Endothelial cell of umbilical vein (primary cell): ENCODE results near the gene RRAGD. TPM values are rescaled to one million over a fixed set of nuclear protein-coding genes. Genes with fewer than 3 reads are reported as not detected.

Source experiments
- BruUV-seq: library from RNA; stranded (reverse); fragments of 400-500 nt; replicated peaks from 2 replicates; lab custom pipeline; 2021; lab: Mats Ljungman, UMichigan
- CTCF ChIA-PET: fragments of 300-600, 350-600 bp; sonication (Branson Sonifier 250); formaldehyde crosslinking; loops from one replicate; lab custom pipeline; 2021; ENCODE audit warnings: antibody characterized with exemption, inconsistent platforms; lab: Charles Lee
- POLR2A ChIA-PET: fragments of 300-600, 350-600 bp; sonication (Branson Sonifier 250); formaldehyde crosslinking; loops from one replicate; lab custom pipeline; 2021; ENCODE audit warnings: antibody characterized with exemption, inconsistent platforms; lab: Charles Lee
- DNase-seq: peaks from one replicate; pipeline ENCODE4 v3.0.0-alpha.2; 2011; ENCODE audit warnings: low read depth, low spot score
- FAIRE-seq: peaks from 2 replicates; lab custom pipeline; 2011; peaks lifted over from hg19 to GRCh38; lab: Jason Lieb, UNC
- H2AFZ ChIP-seq: 2 replicates; pipeline ENCODE4 v1.6.0; 2012; ENCODE audit warnings: low read depth, low read length, control low read depth, inconsistent platforms
- H3K27ac ChIP-seq: 2 replicates; pipeline ENCODE4 v1.5.1; 2011; ENCODE audit warnings: low read depth, mild to moderate bottlenecking, control low read depth, low read length, moderate library complexity; ENCODE audit not compliant: insufficient read depth
- H3K27me3 ChIP-seq, 2 experiments: 2 replicates each; pipeline versions ENCODE4 v1.6.0 to v1.6.1; 2011; ENCODE audit warnings: low read length in 2 of 2, mixed read lengths in 1 of 2; ENCODE audit not compliant: control insufficient read depth in 2 of 2, insufficient read depth in 2 of 2
- H3K36me3 ChIP-seq, 2 experiments: 2 replicates in 1 of 2; 3 replicates in 1 of 2; pipeline ENCODE4 v1.5.1; 2011; ENCODE audit warnings: low read length in 2 of 2, mild to moderate bottlenecking in 1 of 2, moderate library complexity in 1 of 2; ENCODE audit not compliant: control insufficient read depth in 2 of 2, insufficient read depth in 2 of 2; ENCODE audit errors: extremely low read depth in 1 of 2
- H3K4me1 ChIP-seq: 3 replicates; pipeline ENCODE4 v1.5.1; 2011; ENCODE audit warnings: mild to moderate bottlenecking, low read length; ENCODE audit not compliant: control insufficient read depth, insufficient read depth; ENCODE audit errors: extremely low read depth
- H3K4me2 ChIP-seq: 2 replicates; pipeline ENCODE4 v1.6.1; 2011; ENCODE audit warnings: low read length, control low read depth, mixed read lengths; ENCODE audit not compliant: insufficient read depth
- H3K4me3 ChIP-seq, 3 experiments: fragments of 200-600 bp in 1 of 3; sonication (generic), shearing (Covaris generic) in 1 of 3; replicated peaks in 1 of 3; 2 replicates each; pipeline ENCODE4 v1.5.1; 2011 to 2016; ENCODE audit warnings: control low read depth in 3 of 3, low read length in 3 of 3, mild to moderate bottlenecking in 2 of 3, inconsistent platforms in 1 of 3, low read depth in 1 of 3, moderate library complexity in 1 of 3; ENCODE audit not compliant: insufficient read depth in 1 of 3
- H3K79me2 ChIP-seq: 2 replicates; pipeline ENCODE4 v1.6.0; 2012; ENCODE audit warnings: low read length, inconsistent platforms; ENCODE audit not compliant: control insufficient read depth, insufficient read depth
- H3K9ac ChIP-seq: replicated peaks from 2 replicates; pipeline ENCODE3; 2011; ENCODE audit warnings: low read length, control low read depth; ENCODE audit not compliant: insufficient read depth; ENCODE audit errors: extremely low read depth
- H3K9me1 ChIP-seq: replicated peaks from 3 replicates; pipeline ENCODE4 v1.6.0; 2011; ENCODE audit warnings: mild to moderate bottlenecking, low read length; ENCODE audit not compliant: control insufficient read depth, insufficient read depth; ENCODE audit errors: extremely low read depth
- H3K9me3 ChIP-seq: replicated peaks from 2 replicates; pipeline ENCODE4 v1.5.1; 2012; ENCODE audit warnings: low read length, inconsistent platforms; ENCODE audit not compliant: control insufficient read depth, insufficient read depth
- H4K20me1 ChIP-seq: replicated peaks from 2 replicates; pipeline ENCODE3; 2011; ENCODE audit warnings: mild to moderate bottlenecking, low read length; ENCODE audit not compliant: control insufficient read depth, insufficient read depth; ENCODE audit errors: extremely low read depth
- EZH2 ChIP-seq: IDR thresholded peaks from 2 replicates; pipeline ENCODE4 v1.6.1; 2012; ENCODE audit warnings: borderline replicate concordance, low read depth, mild to moderate bottlenecking, moderate library complexity, low read length, inconsistent platforms; ENCODE audit not compliant: severe bottlenecking
- FOS ChIP-seq: IDR thresholded peaks from 2 replicates; pipeline ENCODE4 v1.6.1; 2011; ENCODE audit warnings: mild to moderate bottlenecking, low read length, moderate library complexity, borderline replicate concordance; ENCODE audit not compliant: insufficient read depth
- GATA2 ChIP-seq: IDR thresholded peaks from 2 replicates; pipeline ENCODE4 v1.7.0; 2011; ENCODE audit warnings: low read depth, mild to moderate bottlenecking, moderate library complexity, mixed read lengths, low read length; ENCODE audit not compliant: insufficient read length, insufficient read depth
- JUN ChIP-seq: IDR thresholded peaks from 2 replicates; pipeline ENCODE4 v1.6.1; 2011; ENCODE audit warnings: borderline replicate concordance, low read depth; ENCODE audit not compliant: insufficient read length, insufficient read depth
- MYC ChIP-seq: IDR thresholded peaks from one replicate; pipeline ENCODE4 v1.6.1; 2011; ENCODE audit warnings: mild to moderate bottlenecking, low read depth, low read length
- POLR2A ChIP-seq: IDR thresholded peaks from 2 replicates; pipeline ENCODE4 v1.6.1; 2012; ENCODE audit warnings: low read depth, mild to moderate bottlenecking, control low read depth, low read length
- POLR2AphosphoS5 ChIP-seq: IDR thresholded peaks from 2 replicates; pipeline ENCODE4 v1.6.1; 2012; ENCODE audit warnings: low read depth, mild to moderate bottlenecking, control low read depth, low read length, moderate library complexity; ENCODE audit not compliant: insufficient read depth
- dilution Hi-C: fragments of 300-500 bp; cut with MboI; formaldehyde crosslinking; loops from one replicate; pipeline ENCODE4 v1.15.0; 2019; ENCODE audit warnings: low sequenced_read_pairs; ENCODE audit not compliant: extremely low pct_ligation_motif_present
- intact Hi-C: fragments of 100-400 bp; cut with micrococcal nuclease; formaldehyde crosslinking; loops from one replicate; pipeline ENCODE4 v1.10.0; 2022
- polyA plus RNA-seq, 4 experiments: library from polyadenylated mRNA; depleted of rRNA in 3 of 4; stranded (reverse) in 3 of 4; unstranded in 1 of 4; fragments of >200 nt; gene quantifications; 2 replicates each; pipeline versions ENCODE4 v1.2.1 to v1.2.3, GENCODE V29; 2011 to 2012; ENCODE audit warnings: missing spikeins in 1 of 4
- total RNA-seq: library from RNA; stranded (reverse); gene quantifications from 2 replicates; pipeline ENCODE4 v1.2.3, GENCODE V29; 2021
- TF ChIP-seq, protein P1 (sequence below): IDR thresholded peaks from 2 replicates; pipeline ENCODE4 v1.6.1; 2011; ENCODE audit not compliant: insufficient read depth, insufficient read length
- TF ChIP-seq, protein P2 (sequence below), 2 donors: IDR thresholded peaks; 1 replicate in 1 of 2; 2 replicates in 1 of 2; pipeline ENCODE4 v1.5.1; 2011; ENCODE audit warnings: low read length in 2 of 2, mild to moderate bottlenecking in 2 of 2, moderate library complexity in 2 of 2, control low read depth in 1 of 2, inconsistent platforms in 1 of 2, low read depth in 1 of 2; ENCODE audit not compliant: insufficient read depth in 1 of 2; ENCODE audit errors: extremely low read depth in 1 of 2

The RRAGD gene
- total and polyA plus RNA-seq, 2 donors (not counting 3 experiments of a cell fraction or from before 2014, with no cell fraction given), result 0.07 to 2.0 TPM

DNA sequence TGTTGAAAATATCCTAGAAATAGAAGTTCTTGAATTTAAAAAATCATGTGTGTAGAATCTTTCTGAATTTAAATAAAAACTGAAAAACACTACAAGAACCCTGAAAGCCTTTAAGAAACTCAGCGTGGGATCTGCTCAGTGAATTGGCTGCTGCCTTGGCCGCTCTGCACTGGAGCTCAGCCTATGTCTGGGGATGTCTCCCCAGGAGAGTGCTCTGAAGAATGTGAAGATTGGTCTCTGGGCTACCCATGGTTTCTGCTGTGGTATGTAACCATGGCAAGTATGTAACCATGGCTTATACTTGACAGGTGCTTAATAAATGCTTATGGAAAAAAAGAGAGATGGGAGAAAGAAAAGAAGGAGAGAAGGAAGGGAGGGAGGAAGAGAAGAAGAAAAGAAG, 3.1 kb upstream of the RRAGD start:
- Histone ChIP-seq H3K4me1 (peaks cover 8% of the 10 kb centered on the region), H4K20me1 (no peaks in the 10 kb centered on the region), H3K9me3 (no peaks in the 10 kb centered on the region), H2AFZ (no peak overlapping the region), H3K27me3 (peaks cover 38 to 47% of the 10 kb centered on the region in 2 experiments), H3K4me2 (no peak overlapping the region), H3K79me2 (no peaks in the 10 kb centered on the region), H3K27ac (no peak overlapping the region), H3K36me3 (no peaks in the 10 kb centered on the region), H3K4me3 (no peak overlapping the region), H3K9me1 (no peaks in the 10 kb centered on the region), H3K9ac (no peak overlapping the region)
- dilution Hi-C loops, result no loop called here
- CTCF ChIA-PET, result interaction anchor here (1.2 to 1.3 kb wide), 2 partner anchors 43 to 194 kb away, joined by 5 to 6 read pairs; no protein-coding TSS in a partner anchor
- POLR2A ChIA-PET, result no interaction called here
- no TSS peak for BruUV-seq
- intact Hi-C loops, result no loop called here
- FAIRE-seq, result no peak
- DNase-seq, result no peak
- no peak for TF ChIP-seq JUN
- TF ChIP-seq MYC, result no peak
- TF ChIP-seq, protein P1, sequence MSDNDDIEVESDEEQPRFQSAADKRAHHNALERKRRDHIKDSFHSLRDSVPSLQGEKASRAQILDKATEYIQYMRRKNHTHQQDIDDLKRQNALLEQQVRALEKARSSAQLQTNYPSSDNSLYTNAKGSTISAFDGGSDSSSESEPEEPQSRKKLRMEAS, result no peak
- TF ChIP-seq EZH2, result no peak
- no peak for TF ChIP-seq POLR2A
- TF ChIP-seq FOS, result no peak
- TF ChIP-seq POLR2AphosphoS5, result no peak
- TF ChIP-seq, protein P2, sequence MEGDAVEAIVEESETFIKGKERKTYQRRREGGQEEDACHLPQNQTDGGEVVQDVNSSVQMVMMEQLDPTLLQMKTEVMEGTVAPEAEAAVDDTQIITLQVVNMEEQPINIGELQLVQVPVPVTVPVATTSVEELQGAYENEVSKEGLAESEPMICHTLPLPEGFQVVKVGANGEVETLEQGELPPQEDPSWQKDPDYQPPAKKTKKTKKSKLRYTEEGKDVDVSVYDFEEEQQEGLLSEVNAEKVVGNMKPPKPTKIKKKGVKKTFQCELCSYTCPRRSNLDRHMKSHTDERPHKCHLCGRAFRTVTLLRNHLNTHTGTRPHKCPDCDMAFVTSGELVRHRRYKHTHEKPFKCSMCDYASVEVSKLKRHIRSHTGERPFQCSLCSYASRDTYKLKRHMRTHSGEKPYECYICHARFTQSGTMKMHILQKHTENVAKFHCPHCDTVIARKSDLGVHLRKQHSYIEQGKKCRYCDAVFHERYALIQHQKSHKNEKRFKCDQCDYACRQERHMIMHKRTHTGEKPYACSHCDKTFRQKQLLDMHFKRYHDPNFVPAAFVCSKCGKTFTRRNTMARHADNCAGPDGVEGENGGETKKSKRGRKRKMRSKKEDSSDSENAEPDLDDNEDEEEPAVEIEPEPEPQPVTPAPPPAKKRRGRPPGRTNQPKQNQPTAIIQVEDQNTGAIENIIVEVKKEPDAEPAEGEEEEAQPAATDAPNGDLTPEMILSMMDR (IDR thresholded peaks at IDR 0.05; ENCODE audit: extremely low read depth in 1 of 2, insufficient read depth in 1 of 2, low read depth in 1 of 2, low read length in 2 of 2), result no peak
- no peak for TF ChIP-seq GATA2
